Amniotic stem cell (primary cell): ENCODE data around the gene PRR15.

Source experiments
- DNase-seq: peaks from one replicate; lab custom pipeline; 2025; lab: John Stamatoyannopoulos, UW

PRR15 gene

DNA sequence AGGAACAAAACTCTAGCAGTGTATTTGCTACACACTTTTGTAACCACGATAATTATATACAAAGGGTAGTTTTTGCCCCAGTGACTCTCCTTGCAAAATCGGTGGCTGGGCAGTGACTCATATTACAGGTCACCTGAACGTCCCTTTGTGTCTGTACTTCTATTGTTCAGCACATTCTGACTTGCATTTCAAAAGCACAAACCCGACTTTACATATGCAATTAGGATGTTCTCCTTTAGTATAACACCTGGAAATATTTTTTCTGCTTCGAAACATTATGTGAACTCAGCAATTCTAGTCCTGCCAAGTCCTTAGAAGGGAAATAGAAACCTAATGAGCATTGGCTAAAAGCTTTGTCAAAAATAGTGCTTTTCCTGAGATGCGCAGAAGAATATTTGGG, 6.0 kb downstream of the PRR15 start:
- no peak for DNase-seq

DNA sequence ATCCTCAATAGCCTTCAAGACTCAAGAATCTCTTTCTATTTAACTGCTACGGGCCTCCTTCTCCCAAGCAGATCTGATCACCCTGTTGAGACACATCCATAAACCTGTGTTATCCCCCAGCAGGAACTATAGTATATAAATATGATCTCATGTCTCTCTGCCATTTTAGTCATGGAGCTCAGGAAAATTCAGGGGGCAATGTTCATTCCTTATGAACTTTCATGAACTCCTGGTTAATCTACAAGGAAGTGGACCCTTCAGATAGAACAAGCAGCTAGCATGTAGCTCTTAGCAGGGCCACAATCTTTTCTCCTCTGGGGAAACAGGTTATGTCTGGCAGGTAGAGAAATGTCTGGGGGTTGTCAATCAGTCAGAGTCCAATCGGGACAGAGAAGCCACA, 8.9 kb downstream of the PRR15 start:
- DNase-seq: no peak

DNA sequence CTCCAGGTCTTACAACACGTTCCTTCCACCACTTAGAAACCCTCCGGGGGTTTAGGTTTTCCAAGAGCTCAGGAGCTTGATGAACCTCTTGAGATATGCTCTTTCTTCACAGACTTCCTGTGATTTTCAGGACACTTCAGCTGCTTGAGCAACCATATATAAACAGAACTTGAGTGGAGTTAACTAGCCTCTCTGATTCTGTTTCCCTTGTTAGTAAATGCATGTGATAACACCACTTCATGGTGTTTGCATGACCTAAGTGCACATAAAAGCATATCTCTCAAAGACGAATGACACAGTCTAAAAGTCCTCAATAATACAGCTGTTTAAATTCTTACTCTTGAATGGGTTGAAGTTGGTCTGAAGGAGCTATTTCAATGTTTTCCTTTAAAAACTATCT, 9.9 kb downstream of the PRR15 start:
- no peak for DNase-seq

DNA sequence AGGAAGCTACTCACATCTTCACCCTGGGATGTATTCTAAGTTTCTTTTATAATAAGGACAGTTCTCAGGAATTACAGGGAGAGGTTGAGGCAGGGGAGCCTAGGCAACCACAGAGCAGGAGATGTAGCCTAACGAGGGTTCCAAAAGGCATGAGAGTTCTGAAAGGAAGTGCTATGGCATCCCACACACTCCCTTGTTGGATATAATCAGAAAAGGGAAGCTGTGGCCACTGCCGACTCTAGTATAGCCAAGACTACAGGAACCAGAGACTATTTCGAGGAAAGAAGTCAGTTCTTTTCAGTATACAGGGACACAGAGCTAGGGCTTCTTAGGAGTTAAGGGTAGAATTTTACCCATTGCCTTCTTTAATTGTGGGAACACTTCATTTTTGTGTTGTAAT, 11.0 kb downstream of the PRR15 start:
- no peak for DNase-seq

DNA sequence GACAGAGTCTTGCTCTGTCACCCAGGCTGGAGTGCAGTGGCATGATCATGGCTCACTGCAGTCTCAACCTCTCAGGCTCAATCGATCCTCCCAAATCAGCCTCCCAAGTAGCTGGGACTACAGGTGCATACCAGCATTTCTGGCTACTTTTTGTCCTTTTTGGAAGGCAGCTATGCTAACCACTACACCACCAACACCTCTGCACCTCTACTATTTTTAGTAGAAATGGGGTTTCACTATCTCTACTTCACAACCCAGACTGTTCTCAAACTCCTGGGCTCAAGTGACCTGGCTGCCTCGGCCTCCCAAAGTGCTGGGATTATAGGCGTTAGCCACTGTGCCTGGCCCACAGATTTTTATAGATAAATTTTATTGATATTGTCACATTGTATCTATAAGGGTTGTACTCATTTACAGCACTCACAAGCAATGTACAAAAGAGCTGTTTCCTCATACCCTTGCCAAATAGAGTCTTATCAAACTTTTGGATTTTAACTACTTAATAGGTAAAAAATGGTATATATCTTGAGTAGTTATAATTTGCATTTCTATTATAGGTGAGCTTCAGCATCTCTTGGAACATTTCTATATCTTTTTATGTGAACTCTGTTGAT, 23.7 kb downstream of the PRR15 start:
- no peak for DNase-seq

DNA sequence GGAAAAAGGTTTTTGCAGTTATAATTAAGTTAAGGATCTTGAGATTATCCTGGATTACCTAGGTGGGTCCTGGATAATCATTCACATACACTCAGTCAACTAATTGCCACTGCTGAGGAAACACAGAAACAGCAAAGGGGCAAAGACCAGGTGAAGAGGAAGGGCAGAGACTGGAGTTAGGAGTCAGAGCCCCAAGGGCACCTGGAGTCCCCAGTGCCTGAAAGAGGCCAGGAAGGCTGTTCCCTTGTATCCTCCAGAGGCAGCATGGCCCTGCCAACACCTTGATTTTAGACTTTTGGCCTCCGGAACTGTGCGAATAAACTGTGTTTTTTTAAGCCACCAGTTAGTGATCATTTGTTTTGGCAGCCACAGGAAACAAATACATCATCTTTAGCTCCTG, 24.6 kb downstream of the PRR15 start:
- DNase-seq: no peak

DNA sequence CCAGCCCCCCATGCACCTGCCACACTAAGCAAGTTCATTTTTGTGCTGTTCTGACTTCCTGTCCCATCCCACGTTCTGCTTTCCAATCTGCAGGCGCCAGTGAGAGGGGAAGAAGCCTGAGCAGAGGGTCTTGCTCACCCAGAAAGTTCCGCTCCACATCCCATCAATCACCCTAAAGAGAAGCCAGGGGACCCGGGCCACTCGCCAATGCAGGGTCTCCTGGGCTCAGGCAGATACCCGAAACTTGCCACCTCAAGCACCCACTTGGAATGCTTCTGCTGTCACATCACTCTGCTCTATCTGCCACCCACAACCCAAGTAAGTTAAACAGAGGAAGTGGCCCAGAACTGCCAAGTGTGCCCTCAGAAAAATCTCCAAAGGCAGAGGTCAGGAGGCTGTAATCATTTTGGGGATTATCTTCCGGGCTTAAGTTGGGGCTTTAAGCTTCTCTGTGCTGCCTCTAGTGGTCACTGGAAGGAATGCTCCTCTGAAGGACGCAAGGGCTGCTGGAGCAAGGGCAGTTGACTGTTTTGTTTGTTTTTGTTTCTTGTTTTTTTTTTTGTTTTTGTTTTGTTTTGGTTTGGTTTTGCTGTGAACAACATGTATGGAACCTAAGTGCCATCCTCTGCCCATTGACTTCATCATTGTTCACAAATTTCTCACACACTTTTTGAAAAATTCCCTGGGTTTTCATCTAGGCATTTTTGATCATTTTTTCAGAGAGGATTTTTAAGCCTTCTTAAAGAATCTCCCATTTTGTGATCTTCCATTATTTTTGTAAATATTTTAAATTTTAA, 25.5 kb downstream of the PRR15 start:
- DNase-seq: no peak

DNA sequence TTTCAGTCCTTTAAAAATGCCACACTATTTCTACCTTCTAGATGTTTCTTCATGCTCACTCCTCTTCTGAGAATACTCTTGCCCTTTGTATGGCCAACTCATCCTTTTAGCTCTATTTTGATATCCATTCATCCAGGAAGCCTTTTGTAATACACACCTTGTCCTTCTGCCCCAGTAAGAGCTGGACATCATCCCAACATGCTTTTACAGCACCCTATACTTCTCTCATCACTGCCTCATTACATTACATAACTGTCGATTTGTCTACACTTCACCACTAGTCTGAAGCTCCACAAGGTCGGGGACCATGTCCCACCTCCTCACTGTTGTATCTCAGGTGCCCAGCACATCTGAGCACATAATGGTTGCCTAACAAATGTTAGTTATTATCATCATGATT, 29.2 kb downstream of the PRR15 start:
- no peak for DNase-seq

DNA sequence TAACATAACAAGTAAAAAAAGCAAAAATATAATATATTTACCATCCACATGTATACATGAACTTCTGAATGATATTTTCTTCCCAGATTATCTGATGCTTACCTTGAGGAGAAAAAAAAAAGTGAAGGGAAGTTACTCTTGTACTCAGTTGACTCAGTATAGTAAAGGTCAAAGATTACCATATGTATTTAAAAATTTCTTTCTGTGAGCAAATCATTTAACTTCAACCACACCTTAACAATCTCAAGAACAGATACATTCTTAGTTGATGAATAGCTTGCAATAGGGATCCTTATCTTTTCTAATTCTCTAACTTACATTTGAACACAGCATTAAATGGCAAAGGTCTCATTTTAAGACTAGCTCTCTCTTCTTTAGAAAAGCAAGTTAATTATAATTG, 29.8 kb downstream of the PRR15 start:
- no peak for DNase-seq

DNA sequence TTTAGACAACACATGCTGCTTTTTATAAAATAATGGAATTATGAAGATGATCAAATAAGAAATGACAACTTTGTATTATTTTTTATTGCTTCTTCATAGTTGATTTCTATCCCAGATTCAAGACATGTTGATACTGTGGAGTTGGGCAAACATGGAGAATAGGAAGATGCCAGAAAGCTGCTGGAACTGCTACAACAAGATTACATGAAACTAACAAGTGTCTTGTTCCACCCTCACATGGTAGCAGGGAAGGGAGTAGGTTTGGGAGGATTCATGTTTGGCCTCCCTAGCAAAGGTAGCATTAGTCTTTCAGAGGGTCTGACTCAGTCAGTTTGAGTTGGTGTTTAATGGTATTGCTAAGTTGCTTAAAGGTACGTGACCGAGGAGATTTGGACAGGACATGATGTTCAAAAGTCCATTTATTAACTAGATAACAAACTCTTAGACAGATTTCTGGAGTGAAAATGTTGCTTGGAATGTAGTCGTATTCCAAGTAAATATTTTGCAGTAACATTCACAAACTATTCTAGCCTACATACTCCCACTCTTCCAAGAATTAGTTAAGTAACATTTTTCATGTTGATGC, 33.1 kb downstream of the PRR15 start:
- no peak for DNase-seq

DNA sequence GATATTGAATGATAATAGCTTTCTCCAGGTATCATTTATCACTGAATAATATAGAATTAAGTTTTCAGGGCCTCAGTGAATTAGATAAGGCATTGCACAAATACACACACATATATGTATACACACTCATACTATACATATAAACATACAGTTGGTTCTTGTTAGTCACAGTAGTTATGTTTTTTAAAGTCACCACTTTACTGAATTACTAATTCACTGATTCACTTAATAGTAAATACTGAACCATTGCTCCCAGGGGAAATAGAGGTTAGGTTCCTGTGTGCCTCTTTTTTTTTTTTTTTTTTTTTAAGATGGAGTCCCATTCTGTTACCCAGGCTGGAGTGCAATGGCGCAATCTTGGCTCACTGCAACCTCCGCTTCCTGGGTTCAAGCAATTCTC, 33.6 kb downstream of the PRR15 start:
- DNase-seq: no peak

DNA sequence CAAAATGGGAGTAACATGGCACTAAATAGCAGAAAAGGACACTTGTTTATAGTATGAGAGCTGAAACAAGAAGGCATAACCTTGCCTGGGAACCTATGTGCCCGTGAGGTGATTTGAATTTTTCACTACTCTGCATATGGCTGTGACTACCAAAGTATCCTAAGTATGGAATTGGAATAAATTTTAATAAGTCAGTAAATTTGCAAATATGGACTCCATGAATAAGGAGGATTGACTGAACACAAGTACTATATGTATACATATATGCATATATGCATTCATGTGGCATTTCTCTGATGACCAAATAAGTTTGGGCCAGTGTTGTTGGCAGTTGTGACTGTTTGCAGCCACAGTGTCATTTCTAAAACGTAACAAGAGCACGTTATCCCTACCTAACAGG, 34.5 kb downstream of the PRR15 start:
- DNase-seq: no peak

DNA sequence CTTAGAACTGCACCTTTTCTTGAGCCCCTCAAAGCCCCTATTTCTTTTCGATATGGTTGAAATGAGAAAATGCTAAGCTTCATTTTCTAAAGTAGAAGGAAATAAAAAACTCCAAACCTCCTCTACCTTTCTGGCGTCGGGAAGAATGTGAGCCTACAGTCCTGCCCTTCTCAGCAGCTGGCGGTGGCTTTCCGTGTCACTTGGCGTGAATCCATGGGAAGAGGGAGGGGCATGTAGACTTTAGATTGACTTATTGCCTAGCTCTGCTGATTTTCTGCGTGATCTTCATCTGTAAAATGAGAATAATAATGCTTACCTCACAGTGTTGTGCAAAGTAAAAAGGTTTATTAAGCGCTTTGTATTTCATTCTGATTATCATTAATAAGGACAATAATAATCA, 35.0 kb downstream of the PRR15 start:
- DNase-seq: no peak

DNA sequence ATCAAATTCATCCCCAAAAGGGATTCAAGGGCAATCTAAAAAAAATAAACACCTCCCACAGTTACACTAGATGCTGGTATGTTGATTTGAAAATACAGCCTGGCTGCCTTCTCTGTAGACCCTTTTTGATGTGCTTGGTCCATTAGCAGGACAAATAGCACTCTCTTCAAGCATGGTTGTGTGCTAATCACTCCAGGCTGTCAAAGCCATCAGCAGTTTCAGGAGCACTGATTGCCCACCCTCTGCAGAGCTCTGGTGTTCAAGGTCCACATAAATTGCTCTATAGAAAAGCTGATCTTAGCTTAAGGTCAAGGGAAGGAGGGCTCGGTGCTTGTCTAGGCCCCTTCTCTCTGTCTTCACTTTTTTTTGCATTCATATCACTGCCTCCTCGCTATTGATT, 35.4 kb downstream of the PRR15 start:
- no peak for DNase-seq

DNA sequence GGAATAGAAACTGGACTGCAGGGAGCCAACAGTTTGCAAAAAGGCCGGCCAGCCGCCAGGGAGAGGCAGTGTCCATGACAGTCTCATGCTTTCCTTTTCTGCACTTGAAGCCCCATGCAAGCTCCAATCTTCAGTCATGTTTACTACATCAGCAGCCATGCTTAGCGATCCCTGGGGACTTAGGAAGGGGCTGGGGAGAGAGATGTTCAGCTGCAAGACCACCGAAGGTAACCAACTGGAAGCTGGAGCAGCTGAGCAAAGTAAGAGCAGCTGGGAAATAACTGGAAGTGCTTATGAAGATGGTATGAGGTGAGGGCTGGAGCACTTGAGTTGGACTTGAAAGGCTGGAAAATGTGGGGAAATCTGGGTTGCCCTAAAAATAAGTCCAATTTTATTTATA, 37.0 kb downstream of the PRR15 start:
- DNase-seq: no peak

DNA sequence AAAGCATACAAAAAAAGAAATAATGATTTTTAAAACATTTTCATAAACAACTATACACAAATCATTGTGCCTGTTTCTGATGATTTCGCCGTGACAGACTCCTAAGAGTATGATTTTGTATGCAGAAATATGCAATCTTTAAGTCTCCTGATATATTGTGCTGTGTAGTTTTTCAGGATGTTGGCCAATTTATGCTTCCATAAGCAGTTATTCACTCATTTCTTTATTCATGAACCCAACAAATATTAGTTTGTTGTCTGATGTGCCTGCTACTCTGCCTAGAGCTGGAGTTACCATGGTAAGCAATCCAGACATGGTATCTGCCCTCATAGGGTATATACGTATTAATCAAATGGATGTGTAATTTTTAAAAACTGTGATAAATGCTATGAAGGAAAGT, 40.4 kb downstream of the PRR15 start:
- no peak for DNase-seq

DNA sequence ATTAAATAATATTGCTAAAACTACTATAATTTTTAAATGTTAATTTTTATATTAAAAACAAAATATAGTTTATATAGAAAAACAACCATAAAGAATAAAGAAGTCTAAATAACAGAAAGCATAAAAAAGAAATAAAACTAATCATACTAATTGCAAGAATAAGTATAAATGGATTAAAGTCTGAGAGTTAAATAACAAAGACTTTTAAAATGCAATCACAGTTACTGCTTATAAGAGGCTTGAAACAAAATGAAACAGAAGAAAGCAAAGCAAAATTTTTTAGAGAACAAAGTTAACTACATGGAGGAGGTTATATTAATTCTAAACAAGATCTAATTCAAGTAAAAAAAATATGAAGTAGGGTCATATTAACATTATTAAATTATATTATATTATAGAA, 41.1 kb downstream of the PRR15 start:
- no peak for DNase-seq

DNA sequence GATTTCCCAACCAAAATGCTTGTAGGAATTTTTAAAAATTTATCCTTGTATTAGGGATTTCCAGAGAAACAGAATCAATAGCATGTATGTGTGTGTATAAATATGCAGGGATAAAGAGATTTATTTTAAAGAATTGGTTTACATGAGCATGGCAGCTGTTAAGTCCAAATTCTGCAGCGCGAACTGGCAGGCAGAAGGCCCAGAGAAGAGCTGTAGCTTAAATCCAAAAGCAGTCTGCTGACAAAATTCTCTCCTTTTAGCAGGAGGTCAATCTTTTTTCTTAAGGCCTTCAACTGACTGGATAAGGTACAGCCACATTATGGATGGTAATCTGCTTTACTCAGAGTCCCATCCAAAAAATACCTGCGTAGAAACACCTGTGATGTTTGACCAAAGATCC, 42.0 kb downstream of the PRR15 start:
- no peak for DNase-seq

DNA sequence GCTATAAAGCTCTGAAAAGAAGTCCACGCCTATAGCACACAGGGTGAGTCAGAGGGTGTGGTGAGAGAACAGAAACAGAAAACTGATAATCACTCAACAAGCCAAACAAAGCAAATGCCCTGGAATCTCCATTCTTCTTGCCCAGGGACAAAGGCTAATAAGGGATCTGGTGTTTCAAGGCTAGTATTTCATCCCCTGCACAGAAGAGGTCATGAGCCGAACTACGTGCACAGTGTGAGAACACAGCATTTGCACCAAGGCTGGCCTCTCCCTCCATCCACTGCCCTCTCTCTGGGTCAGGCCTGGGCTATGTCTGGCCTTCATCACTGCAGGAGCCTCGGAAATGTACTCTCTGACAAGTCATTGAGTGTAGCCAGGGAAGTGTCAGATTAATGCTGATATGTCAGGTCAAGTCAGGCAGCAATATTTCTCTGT, 42.7 kb downstream of the PRR15 start:
- DNase-seq: peak; percentile 22

DNA sequence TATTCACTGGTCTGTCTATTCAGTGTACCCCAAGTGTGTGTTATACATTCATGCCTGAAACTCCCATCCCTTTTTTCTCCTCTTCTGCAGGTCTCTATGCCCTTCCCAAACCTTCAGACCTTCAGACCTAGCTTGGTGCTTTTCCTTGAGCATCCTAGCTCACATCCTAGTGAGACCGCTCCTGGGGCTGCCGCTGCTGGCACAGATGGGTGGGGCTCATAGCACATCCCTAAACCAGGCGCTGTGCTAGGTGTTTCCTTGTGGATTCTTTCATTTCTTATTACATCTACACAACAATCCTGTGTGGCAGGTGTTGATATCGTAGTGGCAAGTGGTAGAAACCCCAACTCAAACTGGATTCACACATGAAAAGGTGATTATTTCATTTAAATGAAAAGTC, 43.2 kb downstream of the PRR15 start:
- DNase-seq: no peak

DNA sequence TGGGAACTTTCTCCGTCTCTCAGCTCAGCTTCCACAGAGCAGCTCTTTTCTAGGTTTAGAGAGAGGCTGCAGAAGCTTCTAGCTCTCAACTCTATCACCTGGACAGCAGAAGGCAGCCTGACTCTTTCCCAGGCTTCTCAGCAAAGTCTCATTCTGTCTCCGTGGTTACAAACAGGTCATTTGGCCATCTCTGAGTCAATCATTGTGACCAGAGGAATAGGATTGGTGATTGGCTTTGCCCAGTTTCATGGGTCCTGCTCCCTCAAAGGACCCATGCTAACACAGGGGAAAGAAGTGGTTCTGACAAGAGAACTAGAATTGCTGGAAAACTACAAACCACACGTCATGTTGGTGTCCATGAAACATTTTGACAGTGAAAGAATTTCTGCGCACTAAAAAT, 43.6 kb downstream of the PRR15 start:
- DNase-seq: no peak

DNA sequence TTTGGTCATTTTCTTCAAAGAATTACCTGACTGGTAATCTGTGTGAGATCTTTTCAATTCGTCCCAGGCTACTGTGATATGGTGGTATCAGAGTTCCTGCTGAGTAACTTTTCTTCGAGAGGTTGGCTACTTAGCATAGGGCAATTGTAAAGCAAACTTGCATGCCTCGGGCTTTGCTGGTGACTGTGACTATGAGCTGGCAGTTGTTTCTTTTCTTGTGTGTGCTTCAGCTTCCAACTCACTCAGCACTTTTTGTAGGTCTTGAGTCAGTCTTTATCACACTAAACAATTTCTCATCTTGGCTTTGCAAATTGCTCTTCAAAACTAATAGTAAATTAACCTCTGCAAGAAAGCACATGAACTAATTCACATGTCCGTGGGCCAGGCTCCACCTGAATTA, 44.3 kb downstream of the PRR15 start:
- DNase-seq: peak; percentile 24

DNA sequence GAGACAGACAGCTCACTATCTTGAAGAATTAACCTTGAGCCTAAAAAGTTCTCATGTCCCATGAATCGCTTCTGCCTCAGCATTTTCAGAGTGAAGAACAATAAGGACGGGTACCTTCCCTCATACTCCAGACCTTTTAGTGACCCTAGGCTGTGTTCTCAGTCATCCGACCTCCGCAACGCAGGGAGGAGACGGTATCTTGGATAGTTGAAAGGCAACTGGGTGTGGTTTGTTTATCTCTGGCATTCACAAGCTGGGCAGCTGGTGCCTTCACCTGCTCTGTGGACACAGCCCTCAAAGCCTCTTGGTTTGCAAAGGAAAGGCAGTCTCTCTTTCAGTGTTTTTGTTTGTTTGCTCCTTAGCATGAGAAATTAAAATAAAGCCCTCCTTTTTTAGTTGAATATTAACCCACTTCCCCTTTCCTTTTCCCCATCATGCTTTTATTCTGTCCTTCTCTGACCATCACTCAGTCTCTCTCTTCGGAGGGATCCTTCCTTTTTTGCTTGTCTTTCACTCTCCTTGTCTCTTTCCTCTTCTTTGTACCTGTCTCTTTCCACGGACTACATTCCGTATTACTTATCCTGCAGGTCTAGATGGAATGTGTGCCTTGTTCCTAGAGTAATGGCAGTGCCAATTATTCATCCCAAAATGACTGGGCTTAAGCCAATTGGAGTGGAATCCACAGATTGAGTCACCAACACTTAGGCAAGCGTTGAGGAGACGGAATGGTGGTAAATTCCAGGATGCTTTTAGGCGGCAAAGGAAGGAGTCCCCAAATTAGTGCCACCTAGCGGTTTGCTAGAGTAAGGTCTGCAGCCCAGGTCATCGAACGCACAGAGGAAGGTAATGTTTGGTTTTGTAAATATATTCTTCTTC, 45.8 kb downstream of the PRR15 start:
- no peak for DNase-seq
